Left lung (tissue), 10 donors: ENCODE results near the gene SCUBE1. TPM values are rescaled to one million over a fixed set of nuclear protein-coding genes. Genes with fewer than 3 reads are reported as not detected.
A peak's percentile ranks its signal among the peaks of the same experiment; 100 is the strongest.

Experiments
- ATAC-seq: fragments of 200-7000 bp; cut with Tn5 transposase; one replicate; pipeline ENCODE4 v1.9.1; 2020; ENCODE audit warnings: moderate library complexity
- DNase-seq, 4 donors: peaks; one replicate each; pipeline ENCODE4 v3.0.0-alpha.2; 2013 to 2020
- H3K27ac ChIP-seq, 2 donors: fragments of 200-600 bp; sonication (generic) in 1 of 2; one replicate each; pipeline versions ENCODE4 v1.5.0 to v1.8.0; 2020 to 2021
- H3K27me3 ChIP-seq, 2 donors: fragments of 200-600 bp; sonication (generic) in 1 of 2; one replicate each; pipeline versions ENCODE4 v1.5.0 to v1.8.0; 2020 to 2021
- H3K36me3 ChIP-seq, 2 donors: fragments of 200-600 bp; sonication (generic) in 1 of 2; one replicate each; pipeline versions ENCODE4 v1.5.0 to v1.8.0; 2020 to 2021
- H3K4me1 ChIP-seq, 2 donors: fragments of 200-600 bp; one replicate each; pipeline ENCODE4 v1.8.0; 2021
- H3K4me3 ChIP-seq, 2 donors: fragments of 200-600 bp; sonication (generic) in 1 of 2; one replicate each; pipeline versions ENCODE4 v1.5.0 to v1.8.0; 2020 to 2021; ENCODE audit warnings: mild to moderate bottlenecking in 1 of 2
- H3K9me3 ChIP-seq, 2 donors: fragments of 200-600 bp; sonication (generic) in 1 of 2; one replicate each; pipeline versions ENCODE4 v1.5.0 to v1.8.0; 2020 to 2021
- intact Hi-C, 2 donors: fragments of 100-400 bp; cut with DNase I; formaldehyde crosslinking; loops; one replicate each; pipeline versions ENCODE4 v1.11.2 to v1.14.2; 2022
- polyA plus RNA-seq, 6 donors: library from polyadenylated mRNA; unstranded; fragments of 120-200 nt; gene quantifications; one replicate each; pipeline ENCODE4 v1.2.1, GENCODE V29; 2013; ENCODE audit not compliant: insufficient read length in 6 of 6
- total RNA-seq, 2 donors: library from RNA; stranded (reverse); fragmentation: NEBNext Ultra II Directional; extraction: Animal tissue kit (Norgen Biotek cat#: 25700); gene quantifications; one replicate each; pipeline ENCODE4 v1.2.1, GENCODE V29; 2021
- TF ChIP-seq, protein P1 (sequence below), 2 donors: fragments of 200-600 bp; sonication (generic) in 1 of 2; IDR thresholded peaks; one replicate each; pipeline versions ENCODE4 v1.5.0 to v1.8.0; 2021; ENCODE audit warnings: antibody characterized with exemption in 2 of 2
- donor health status: DM: no; HTN: yes; CAD: no.
- donor health status: DM: no; HTN: no; CAD: no.

The SCUBE1 gene
- total and polyA plus RNA-seq, 8 donors: 1.1 to 5.0 (median 2.0) TPM

DNA sequence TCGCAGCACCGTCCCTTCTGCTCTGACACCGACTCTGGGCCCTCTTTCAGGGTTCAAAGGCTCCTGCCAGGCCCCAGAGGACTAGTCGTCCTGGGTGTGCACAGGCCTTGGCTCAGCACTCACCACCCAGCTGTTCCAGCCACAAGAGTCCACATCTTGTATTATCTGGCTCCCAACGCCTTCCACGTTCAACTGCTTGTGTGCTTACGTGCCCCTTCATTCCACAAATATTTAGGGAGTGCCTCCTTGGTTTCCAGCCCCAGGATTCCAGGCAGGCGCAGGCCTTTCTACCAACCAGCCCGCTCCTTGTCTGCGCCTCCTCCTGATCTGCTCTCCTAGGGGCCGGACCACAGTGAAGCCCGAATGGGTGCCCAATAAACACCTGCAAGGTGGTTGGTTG, 70.9 kb downstream of the SCUBE1 start:
- Histone ChIP-seq H3K4me3 (no peak overlapping the region), H3K36me3 (no peaks in the 10 kb centered on the region), H3K4me1 (peaks cover 0 to 7% of the 10 kb centered on the region in 2 donors), H3K9me3 (no peaks in the 10 kb centered on the region), H3K27ac (peak overlapping the region in 1 of 2 donors; percentile 18), H3K27me3 (no peaks in the 10 kb centered on the region)
- peak; percentile 42 for ATAC-seq
- TF ChIP-seq, protein P1, sequence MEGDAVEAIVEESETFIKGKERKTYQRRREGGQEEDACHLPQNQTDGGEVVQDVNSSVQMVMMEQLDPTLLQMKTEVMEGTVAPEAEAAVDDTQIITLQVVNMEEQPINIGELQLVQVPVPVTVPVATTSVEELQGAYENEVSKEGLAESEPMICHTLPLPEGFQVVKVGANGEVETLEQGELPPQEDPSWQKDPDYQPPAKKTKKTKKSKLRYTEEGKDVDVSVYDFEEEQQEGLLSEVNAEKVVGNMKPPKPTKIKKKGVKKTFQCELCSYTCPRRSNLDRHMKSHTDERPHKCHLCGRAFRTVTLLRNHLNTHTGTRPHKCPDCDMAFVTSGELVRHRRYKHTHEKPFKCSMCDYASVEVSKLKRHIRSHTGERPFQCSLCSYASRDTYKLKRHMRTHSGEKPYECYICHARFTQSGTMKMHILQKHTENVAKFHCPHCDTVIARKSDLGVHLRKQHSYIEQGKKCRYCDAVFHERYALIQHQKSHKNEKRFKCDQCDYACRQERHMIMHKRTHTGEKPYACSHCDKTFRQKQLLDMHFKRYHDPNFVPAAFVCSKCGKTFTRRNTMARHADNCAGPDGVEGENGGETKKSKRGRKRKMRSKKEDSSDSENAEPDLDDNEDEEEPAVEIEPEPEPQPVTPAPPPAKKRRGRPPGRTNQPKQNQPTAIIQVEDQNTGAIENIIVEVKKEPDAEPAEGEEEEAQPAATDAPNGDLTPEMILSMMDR (IDR thresholded peaks at IDR 0.05): no peak
- no peak for DNase-seq
- intact Hi-C loops: loop anchor here in 1 of 2 donors (5.0 to 10.0 kb wide), 2 partner anchors 75 to 112 kb away; no protein-coding TSS in a partner anchor

DNA sequence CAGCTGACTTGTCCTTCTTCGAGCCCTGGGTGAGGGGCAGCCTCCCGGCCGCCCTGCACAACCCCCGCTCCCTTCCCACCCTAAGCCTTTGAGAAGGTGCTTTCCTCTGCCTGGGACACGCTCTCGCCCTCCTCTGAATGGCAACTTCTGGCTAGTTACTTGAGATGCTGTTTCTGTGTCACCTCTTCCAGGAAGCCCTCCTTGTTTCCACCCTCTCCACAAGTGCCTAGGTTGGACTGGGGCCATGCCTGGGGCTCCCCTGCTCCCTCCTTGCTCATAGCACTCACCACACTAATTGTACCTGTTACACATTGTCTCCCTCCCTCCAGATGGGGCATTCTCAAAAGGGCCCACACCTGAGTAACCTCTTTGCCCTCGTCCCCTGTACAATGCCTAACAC, 72.2 kb downstream of the SCUBE1 start:
- no peak overlapping the region for H3K27ac ChIP-seq
- no peak for ATAC-seq
- H3K27me3 ChIP-seq: no peaks in the 10 kb centered on the region
- TF ChIP-seq, protein P1 (IDR thresholded peaks at IDR 0.05): no peak
- H3K36me3 ChIP-seq: no peaks in the 10 kb centered on the region
- intact Hi-C loops: loop anchor here in 1 of 2 donors (5.0 to 10.0 kb wide), 2 partner anchors 76 to 114 kb away; no protein-coding TSS in a partner anchor
- no peak for DNase-seq
- H3K4me1 ChIP-seq: peaks cover 0 to 7% of the 10 kb centered on the region in 2 donors
- H3K4me3 ChIP-seq: no peak overlapping the region
- H3K9me3 ChIP-seq: no peaks in the 10 kb centered on the region

DNA sequence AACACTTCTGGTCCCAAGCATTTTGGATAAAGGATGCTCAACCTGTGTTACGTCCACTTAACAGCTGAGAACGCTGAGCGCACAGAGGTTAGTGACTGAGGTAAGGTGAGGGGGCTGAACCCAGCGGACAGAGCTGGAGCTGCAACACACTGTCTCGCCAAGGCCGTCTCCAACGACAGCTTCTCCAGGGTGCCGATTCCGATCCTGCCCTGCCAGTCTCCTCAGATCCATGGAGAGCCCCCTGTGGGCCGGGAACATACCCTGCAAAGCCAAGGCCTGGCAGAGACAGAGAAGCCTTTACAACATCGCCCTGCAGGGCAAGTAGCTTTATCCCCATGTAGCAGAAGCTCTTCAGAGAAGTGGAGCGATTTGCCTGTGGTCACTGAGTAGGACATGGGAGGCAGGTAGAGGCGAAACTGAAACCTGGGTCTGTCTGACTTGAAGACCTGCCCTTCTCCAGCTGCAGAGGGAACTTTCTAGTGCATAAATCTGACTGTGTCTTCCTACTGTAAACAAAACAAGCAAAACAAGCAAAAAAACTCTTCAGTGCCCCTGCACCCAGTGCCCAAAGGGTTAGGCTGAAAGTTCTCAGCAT, 72.8 kb downstream of the SCUBE1 start:
- TF ChIP-seq, protein P1 (IDR thresholded peaks at IDR 0.05): no peak
- Histone ChIP-seq H3K4me1 (peaks cover 0 to 7% of the 10 kb centered on the region in 2 donors), H3K9me3 (no peaks in the 10 kb centered on the region), H3K4me3 (no peak overlapping the region), H3K27me3 (no peaks in the 10 kb centered on the region), H3K27ac (no peak overlapping the region), H3K36me3 (no peaks in the 10 kb centered on the region)
- intact Hi-C loops: loop anchor here in 1 of 2 donors (5.0 to 10.0 kb wide), 2 partner anchors 77 to 114 kb away; no protein-coding TSS in a partner anchor
- ATAC-seq (no peak), DNase-seq (no peak)

- TF ChIP-seq, protein P1 (IDR thresholded peaks at IDR 0.05): no peak
- H3K36me3 ChIP-seq: no peaks in the 10 kb centered on the region
- no peak overlapping the region for H3K27ac ChIP-seq
- no peak for DNase-seq
- intact Hi-C loops: loop anchor here in 1 of 2 donors (5.0 to 10.0 kb wide), 2 partner anchors 78 to 115 kb away; no protein-coding TSS in a partner anchor
- no peaks in the 10 kb centered on the region for H3K9me3 ChIP-seq
- no peak overlapping the region for H3K4me3 ChIP-seq
- peaks cover 0 to 3% of the 10 kb centered on the region in 2 donors for H3K27me3 ChIP-seq
- H3K4me1 ChIP-seq: peaks cover 6 to 7% of the 10 kb centered on the region in 2 donors
- ATAC-seq: no peak
These were observed 73.5 kb downstream of the SCUBE1 start for GRCh38 chr22:43269646-43270045.

DNA sequence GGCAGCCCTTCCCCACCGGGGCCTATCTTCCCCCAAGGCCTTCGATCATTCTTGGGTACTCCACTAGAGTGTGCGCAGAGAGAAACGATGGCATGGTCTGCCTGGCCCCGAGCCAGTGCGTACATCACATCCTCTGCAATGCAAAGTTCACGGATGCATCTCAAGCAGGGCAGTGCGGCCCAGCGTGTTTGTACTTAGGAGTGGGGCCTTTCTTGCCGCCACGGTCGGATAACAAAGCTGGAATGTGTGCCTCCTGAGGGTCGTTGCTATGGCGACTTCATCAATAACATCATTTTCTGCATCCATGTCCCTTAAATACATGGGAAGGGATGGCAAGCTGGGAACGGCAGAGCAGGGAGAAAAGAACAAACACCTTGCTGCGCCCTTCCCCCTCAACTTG, 73.9 kb downstream of the SCUBE1 start:
- intact Hi-C loops: no loop called here
- Histone ChIP-seq H3K4me1 (peaks cover 8 to 10% of the 10 kb centered on the region in 2 donors), H3K27ac (no peak overlapping the region), H3K36me3 (no peaks in the 10 kb centered on the region), H3K4me3 (no peak overlapping the region), H3K27me3 (peaks cover 0 to 7% of the 10 kb centered on the region in 2 donors), H3K9me3 (no peaks in the 10 kb centered on the region)
- TF ChIP-seq, protein P1 (IDR thresholded peaks at IDR 0.05): no peak
- DNase-seq: no peak
- no peak for ATAC-seq
